ENCODE results near the gene RBP3.

RBP3 gene

DNA sequence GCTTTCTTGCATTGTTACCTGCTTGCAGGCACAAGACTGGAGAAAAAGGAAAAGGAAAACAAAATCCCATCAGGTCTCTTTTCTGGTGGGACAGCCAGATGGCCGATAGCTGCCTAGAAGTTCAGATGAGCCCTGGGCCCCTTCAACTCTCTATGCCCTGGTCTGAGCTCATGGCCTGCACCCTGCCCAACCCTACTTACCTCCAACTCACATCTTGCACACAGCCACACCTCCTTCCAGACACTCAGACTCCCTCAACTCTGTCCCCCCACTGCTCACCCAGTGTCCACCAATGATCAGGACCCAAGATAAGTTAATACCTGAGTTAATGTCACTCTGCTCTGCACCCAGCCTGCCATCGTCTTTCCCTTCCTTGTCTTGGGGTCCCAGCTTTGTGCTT, 10.9 kb downstream of the RBP3 start:
- no peak for DNase-seq

DNA sequence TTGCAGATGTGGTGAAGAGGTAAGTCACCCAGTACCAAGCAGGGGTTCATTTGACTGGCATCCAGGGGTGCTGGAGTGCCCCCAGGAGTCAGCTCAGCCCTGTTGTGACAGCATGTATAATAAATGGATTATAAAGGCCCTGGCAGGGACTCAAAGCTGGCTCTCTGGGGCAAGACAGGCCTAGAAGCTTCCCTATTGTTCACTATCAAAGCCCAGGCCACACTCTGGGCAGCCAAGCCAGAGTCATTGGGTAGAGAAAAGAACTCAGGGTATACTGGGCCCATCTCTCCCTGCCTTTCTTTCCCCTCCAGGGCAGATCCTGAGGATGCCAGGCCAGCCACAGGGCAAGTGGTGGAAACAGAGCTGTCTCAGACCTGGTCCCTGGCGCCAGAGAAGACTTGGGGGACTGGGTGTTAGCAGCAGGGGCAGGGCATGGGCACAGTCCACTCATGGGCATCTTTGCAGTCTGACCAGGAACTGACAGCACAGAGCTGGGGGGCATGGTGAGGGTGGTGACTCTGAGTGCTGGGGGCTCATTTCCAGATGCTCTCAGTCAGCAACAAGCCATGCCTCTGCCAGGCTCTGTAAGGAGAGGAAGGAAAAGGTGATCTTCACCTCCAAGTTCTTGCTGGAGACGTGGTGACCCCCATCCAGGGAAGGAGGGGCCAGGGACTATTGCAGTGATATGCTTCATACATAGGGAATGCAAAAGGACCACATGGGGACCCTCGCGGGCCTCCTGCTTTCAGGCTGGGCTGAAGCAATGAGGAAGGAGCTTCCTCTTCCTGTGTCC, 11.7 kb downstream of the RBP3 start:
- no peak for DNase-seq

DNA sequence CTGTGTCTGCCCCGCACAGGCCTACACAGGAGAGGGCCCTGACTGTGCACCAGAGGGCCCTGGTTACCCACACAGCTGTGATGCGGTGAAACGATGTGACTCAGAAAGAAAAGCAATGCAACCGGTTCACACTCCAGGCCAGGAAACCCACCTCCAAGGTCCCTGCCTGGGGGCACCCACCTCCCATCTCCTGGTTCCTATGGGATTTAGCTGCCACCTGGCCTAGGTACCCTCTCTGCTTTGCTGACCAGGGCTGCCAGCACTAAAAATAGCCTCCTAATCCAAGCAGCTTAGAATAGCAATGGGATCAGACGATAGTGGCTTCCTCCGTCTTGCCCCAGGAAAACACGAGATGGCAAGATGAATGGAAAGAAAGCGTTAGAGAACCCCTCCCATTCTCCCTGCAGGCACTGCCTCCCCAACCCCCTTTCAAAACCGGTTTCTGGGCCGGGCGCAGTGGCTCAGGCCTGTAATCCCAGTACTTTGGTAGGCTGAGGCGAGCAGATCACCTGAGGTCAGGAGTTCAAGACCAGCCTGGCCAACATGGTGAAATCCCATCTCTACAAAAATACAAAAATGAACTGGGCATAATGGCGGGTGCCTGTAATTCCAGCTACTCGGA, 12.4 kb downstream of the RBP3 start:
- no peak for DNase-seq

DNA sequence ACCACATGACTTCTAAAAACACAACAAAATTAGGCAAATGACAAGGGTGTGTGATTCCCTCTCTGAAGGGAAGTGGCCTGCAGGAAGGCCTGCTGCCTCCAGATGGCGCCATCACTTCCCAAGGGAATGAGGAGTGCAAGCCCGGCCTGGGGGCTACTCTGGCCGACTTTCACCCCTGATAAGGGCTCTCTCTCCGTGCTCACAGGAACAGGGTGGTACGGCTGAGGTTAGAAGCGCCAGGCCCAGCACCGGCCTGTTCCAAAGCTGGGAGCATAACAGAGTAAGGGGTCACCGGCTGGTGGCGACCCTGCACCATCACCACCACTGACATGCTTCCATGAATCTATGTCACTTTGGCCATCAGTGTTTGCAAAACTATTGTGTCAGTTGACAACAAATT, 13.1 kb downstream of the RBP3 start:
- DNase-seq = peak; percentile 18

DNA sequence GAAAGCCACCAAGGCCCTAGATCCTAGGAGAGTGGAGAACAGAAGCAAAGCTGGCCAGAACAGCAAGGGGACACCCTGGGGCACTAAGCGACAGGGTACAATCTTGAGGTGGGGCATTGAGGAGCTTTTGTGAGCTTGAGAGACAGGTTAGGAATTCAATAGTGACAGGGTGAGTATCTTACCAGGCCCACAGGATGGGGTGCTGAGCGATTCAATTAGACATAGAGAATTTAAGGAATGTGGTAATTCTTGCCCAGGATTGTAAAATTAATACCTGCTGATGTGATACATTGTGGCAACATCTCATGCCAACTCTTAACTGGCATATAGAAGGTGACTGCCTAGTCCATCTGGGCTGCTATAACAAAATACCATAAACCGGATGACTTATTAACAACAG, 14.0 kb downstream of the RBP3 start:
- DNase-seq = no peak

DNA sequence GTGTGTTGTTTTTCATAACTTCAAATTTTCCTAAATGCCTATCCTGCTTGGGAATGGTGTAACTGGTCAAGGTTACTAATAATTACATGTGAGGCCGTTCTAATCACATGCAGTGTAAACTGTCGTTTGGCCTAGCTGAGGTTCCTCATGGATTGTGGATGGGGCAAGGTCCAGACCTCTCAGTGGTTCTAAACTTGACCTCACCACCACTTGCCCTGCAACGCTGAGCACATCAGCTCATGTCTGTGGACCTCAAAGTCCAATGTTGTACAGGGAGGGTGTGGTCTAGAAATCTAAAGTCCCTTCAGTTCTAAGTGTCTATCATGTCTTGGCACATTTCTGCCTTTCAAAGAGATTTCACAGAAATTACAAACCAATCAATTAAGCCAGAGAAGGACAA, 15.6 kb downstream of the RBP3 start:
- DNase-seq = no peak

DNA sequence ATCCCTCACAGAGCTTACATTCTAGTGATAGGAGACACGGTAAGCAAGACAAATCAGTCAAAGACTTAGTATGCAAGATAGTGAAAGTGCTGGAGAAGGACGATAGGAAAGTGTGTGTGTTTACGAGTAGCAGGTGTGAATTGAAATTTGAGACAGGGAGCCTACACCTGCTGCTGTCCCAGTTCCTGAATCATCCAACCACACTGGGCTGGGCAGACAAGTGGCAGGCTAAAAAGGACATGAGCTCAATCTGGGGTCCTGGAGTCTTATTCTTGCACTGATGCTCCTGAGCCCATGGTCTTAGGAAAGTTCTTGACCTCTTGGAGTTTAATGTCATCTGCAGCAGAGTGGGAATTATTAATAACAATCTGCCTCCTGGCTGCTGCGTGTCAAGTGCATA, 16.2 kb downstream of the RBP3 start:
- no peak for DNase-seq

DNA sequence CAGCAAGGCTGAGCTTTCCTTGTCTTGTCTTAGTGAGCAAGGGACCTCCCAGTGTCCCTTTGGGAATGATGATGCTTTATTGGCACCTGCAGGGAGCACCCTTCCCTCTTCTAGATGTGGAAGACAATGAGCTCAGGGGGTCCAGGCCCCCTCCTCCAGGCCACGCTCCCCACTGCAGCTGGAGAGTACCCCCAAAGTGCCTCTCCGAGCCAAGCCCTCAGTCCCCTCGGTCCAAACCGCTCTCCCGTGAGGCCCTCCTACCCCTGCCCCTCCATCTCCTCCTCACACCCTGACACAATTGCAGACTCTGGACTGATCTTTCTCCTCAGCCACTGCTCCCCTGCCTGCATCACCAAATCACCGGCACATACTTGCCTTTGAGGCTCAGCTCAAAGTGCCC, 16.7 kb downstream of the RBP3 start:
- no peak for DNase-seq

DNA sequence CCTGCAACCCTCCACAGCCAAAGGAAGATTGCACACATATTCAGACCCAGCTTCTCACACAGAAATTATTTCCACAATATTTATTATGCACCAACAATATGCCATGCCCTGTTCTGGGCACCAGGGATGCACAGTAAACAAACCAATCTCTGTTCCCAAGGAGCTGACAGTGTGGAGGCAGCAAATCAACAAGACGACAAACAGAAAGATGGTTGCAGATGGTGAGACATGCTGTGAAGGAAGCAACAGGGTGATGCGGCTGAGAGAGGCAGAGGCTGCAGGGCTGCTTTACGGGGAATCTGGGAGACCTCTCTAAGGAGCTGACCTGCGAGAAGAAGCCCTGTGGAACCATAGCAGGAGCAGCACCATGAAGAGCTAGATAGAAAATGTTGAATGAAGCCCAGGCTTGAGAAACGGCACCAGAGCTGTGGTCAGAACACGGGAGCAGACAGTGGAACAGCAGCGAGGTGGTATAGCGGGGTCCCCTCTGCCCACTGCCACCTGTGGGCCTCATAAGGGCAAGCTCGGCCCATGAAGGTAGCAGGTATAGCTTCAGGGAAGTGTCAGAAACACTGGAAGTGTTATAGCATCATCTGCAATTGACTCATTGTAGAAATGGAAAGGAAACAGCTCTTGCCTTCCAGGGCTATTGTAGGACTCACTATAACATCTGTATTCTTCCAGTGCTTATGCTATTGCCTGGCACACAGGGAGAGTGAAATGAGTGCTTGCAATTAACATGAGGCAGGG, 17.4 kb downstream of the RBP3 start:
- DNase-seq = no peak

DNA sequence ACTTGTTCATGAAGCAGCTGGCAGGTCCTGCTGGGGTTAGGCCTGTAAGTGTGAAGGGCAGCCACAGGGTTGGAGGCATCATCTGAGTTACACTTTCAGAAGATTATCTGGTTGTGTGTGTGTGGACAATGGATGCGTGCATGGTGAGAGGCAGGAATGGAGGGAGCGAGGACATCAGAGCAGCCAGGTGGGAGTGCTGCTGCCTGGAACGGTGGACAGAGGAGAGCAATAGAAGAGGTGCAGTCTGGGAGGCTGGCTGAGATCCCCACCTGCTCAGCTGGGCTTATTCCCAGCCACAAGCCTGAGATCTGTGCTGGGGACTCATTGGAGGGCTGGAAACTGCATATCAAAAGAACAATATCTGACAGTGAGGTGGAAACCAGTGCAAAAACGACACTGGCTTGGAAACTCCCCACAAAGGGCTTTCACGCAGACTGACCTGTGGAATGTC, 18.0 kb downstream of the RBP3 start:
- no peak for DNase-seq

DNA sequence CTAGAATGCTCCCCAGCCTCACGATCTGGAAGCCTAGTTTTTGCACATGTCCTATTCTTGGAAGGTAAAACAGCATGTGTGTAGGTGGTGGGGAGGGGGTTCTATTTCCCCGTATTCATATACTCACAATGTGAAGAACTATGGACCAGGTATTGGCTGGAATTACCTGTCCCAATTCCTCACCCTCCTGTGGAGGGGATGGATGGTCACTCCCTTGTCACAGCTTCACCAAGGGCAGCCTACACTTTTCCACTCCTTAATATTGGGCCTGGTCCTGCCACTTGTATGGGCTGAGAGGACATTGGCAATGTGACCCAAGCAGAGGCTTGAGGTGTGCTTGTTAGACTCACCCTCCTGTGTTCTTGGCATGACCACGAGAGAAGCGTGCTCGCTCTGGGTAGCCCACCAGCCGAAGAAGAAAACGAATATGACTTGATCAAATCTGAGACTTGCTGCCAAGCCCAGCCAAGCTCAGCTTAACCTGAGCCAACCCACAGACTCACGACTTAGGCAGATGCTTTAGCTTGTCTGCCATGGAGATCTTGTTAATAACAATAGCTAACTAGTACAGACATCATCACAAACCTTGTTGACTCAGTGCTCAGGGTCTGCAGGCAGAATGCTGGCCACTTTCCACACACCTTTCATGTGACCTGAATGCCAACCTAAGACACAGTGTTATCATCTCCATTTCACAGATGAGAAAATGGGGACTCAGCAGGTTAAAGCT, 18.7 kb downstream of the RBP3 start:
- DNase-seq = no peak

DNA sequence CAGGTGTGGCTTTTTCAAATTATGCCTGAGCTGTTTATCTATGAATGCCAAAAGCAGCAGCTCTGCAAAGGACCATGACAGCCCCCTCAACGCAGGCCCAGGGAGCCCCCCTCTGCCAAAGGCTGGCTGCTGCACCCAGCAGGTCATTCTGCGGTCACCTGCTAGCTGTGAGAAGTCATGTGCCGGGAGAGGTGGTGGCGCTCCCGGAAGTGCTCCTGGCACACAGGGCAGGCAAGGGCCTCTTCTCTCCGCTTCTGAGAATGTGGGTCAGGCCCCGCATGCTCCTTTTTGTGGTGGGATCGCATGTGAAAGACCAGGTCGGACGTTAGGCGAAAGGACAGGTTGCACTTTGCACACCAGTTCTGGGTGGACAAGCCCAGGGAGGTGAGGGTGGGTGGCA, 19.5 kb downstream of the RBP3 start:
- no peak for DNase-seq

DNA sequence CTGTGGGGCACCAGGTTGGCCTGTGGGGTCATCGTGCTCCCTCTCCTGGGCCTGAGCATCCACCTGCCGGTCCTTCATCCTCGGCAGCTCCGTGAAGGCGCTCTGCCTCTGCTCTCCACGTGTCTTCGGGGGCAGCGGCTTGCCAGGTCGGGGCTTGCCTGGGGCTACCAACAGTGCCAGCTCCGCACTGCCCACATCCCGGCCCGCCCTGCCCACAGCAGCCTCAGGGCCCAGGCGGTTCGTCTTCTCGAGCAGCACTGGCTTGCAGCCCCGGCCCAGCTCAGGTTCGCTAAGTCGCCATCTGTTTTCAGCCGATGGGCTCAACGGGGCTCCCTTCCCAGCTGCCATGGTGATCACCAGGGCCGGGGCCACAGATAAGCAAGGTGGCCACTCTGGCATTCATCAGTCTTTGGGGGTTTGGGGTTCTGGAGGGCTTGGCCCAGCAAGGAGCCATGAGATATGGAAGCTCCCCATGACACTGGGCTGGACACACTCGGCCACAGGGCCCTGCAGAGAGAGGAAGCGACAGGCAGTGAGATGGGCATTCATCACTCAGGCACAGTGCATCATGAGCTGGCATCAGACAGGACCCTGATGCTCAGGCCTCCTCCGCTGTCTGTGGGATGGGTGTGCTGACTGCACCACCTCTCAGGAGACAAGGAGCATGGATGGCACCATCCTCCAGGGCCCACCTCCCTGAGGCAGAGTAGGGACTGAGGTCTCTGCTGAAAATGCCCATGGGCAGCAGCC, 20.4 kb downstream of the RBP3 start:
- no peak for DNase-seq

DNA sequence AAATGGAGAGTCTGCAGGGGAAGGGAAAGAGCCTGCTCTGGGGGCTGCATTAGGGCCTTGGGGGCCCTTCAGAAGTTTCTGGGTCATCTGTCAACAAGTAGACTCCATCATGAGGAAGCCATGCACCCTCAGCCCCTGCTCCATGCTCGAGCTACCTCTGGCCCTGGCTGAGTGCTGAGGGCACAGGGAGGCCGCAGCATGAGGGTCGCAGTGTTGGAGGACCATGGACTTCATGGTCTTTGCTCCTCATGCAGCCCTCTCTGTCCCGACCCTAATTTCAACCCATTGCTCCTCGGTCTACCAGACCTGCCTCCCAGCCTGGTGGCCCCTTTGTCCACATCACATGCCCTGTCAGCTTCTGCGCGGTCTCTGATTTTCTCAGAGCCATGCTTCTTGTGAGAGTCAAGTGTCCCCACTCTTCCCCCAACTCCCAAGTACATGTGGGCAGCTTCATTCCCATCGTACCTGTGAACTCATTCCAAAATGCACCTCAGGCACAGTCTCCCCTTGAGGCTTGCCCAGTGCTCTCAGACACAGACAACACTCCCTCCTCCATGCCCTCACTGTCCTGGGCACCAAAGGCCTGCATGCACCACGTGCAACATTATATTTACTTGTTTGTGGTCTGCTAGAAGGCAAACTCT, 21.2 kb downstream of the RBP3 start:
- DNase-seq = no peak

DNA sequence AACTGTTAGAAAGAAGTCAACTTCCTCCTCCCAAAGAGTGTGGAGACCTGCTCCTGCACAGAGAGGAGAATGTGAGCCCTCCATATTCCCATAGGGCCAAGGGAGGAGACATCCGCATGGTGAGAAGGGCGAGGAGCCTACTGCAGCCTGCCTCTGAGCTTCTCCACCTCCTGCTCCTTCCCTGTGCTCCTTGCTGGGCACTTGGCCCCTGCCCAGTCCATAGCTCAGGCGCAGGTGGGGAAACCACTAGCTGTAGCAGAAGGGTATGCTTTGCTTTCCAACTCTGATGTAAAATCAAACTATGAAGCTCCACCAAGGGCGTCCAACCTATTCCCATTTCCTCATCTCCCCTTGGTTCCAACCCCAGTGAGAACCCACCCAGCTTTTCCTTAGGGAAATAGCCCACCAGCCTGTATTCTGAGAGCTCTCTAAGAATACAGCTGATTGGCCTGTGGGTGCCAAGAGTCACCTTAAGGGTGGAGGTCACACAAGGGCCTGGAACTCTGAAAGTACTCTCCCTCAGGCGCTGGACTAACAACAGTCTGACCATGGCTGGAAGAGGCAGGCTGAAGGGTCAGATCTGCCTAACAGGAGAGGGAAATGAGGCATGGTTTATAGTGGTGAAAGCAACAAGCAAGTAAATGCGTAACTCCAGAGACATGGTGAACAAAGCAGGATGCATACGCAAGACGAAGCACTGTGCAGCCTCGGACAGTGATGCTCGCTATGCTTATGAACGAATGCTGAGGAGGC, 22.0 kb downstream of the RBP3 start:
- no peak for DNase-seq

DNA sequence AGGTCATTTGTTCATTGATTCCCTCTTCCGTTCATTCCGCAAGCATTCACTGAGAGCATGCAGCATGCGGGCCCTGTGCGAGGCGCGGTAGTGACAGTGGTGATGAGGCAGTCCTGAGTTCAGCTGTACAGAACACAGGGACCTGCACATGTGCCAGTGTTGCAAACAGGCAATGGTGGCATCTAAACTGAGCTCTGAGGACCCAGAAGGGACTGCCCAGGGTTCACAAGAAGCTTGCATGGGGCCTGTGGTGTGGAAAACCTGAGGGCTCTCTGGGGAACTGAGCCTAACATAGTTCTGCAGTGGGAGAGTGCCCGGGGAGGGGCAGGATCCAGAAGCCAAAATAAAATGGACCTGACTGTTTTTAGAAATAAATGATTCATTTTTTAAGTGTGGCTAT, 22.7 kb downstream of the RBP3 start:
- no peak for DNase-seq

DNA sequence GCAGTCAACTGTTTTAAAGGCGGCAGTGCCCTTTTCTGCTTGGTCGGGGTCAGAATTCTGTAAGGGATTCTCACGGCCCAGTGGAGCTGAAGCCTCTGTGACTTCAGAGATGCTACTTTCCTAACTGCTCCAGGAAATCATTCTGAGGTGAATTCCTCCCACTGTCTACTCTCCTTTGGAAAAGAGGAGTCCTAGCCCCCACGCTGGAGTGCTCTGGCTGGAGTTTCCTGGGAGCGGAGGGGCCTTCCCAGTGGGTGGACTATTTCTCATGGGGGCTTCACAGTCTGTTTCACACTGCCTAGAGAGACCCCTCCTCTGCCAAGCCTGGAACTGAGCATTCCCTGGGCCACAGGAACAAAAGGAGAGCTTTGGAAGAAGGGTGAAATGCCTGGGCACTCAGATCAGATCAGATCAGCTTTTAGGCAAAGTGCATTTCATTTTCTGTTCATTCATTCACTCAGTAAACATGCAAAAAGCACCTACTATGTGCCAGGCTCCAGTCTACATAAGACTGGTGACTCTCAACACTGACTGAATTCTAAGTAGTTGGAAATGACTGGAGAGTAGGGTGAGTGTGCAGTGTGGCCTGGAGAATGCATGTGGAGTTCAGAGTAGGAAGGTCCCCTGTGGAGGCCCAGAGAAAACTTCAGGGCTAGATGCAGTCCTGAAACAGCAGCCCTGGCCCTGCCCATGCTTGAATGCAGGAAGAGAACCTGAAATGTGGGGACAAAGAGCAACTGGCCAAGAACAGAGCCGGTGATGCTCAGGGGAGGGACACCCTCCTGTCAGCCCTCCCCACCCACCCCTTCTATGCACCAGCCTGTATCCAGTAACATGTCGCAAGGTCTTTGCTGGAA, 23.7 kb downstream of the RBP3 start:
- no peak for DNase-seq

DNA sequence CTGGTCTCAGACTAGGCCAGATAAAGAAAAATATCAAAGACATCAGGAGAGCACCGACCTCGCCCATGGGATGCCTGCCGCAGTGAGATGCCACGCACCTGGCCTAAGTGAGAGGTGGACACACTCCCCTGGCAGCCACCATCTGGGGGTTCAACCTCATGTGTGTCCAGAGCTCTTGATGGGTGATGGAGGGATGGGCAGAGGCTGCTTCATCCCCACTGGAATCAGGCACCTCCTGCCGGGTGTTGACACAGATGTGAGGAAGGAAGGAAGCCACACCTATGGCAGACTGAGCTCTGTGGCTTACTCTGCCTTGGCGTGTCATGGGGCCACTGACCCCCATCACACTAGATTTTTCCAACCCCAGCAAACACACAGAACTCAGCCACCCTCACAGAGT, 24.6 kb downstream of the RBP3 start:
- DNase-seq = no peak

DNA sequence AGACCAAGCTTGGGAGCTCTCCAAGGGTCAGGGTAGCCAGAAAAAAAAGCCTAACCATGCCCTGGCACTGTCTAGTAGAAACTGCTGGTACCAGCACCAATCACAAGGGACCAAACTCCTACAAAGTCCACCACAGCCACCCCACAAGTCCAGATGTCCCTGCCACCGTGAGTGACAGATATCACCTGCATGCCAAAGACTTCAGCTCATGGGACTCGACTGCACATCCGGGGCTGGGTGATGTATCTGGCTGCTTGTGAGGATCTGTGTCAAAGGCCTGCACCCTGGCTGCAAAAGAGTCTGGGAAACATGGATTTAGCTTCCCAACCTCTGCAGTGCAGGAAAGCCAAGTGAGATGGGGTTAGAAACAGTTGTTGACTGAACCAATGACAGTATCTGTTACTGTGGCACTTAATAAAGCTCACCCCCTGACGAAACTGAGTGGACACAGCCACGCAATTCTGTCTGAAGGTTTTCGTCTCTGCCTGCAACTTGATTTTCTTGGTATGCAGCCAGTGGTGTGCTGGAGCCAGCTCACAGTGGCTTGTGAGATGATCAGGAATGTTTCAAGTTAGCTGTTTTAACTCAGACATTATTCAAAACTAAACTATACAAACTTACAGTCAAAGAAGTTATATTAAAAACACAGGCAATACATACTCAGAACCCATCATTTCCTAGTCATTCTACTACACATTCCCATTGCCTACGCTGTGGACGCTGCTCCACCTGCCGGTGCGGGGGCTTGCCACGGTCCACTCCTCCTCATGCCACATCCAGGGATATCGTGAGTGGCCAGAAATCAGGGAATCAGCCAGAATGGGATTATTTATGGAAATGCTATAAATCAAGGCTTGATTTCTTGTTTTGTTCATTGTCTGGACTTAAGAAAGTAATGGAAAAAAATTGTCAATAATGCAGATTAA, 26.7 kb downstream of the RBP3 start:
- DNase-seq = peak; percentile 42

Measured in fibroblast of skin of abdomen (primary cell).